M059J (cell line): ENCODE data around the gene FRMD4A. TPM values are rescaled to one million over a fixed set of nuclear protein-coding genes. Genes with fewer than 3 reads are reported as not detected.

Source experiments
- DNase-seq: peaks from one replicate; pipeline ENCODE4 v3.0.0-alpha.2; 2012; ENCODE audit warnings: low read depth
- total RNA-seq: library from RNA; depleted of rRNA; stranded (reverse); fragments of >200 nt; shearing (Covaris generic); gene quantifications from 2 replicates; pipeline ENCODE4 v1.2.3, GENCODE V29; 2014

FRMD4A gene
- total RNA-seq, 1 experiment from 2014 or later = 10.8 TPM

- DNase-seq = no peak
Observed at GRCh38 chr10:14191407-14191806, 139.3 kb downstream of the FRMD4A start.

- DNase-seq = no peak
Observed at GRCh38 chr10:14190702-14191101, 140.0 kb downstream of the FRMD4A start.

- peak; percentile 52 for DNase-seq
Observed at GRCh38 chr10:14186245-14186644, 144.5 kb downstream of the FRMD4A start.

- peak; percentile 95 for DNase-seq
Observed at GRCh38 chr10:14185316-14186045, 145.2 kb downstream of the FRMD4A start.

DNA sequence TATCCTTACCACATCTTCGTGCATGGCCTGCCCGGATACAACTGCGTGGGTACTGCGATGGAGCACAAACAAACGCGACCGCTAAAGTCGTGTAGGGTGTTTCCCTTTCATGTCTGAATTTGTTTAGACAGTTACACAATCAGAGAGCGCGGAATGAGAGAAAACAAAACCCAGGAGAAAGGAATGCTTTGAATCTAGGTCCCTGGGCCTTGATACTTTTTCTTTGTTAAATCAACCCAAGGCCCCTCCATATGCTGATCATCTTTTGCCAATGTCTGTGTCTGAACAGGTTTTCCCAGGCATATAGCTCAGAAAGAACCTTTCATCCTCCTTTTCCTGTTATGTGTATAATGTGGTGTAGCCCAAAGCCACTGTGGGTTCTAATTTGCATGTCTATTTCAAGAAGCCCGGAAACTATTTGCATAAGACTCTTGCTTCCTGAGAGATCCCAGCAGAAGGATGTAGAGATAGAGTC is 145.8 kb downstream of the FRMD4A start:
- peak; percentile 61 for DNase-seq

DNA sequence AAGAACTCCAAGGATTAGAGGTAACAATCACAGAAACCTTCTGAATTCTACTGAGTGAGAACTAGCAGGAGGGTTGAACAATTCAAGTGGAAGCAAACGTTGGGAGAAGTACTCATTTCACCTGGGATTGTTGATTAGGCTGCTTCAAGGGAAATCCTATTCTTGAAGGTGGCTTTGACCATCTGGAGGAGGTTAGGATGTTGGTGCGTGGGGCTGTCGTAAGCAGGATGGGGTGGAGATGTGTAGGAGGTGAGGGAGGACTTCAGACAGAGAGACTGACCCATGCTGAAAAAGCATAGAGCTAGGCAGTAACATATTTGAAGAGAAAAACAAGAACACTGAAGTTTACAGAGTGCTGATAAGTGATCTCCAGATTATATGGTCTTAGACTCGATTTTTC is 147.9 kb downstream of the FRMD4A start:
- DNase-seq = no peak

DNA sequence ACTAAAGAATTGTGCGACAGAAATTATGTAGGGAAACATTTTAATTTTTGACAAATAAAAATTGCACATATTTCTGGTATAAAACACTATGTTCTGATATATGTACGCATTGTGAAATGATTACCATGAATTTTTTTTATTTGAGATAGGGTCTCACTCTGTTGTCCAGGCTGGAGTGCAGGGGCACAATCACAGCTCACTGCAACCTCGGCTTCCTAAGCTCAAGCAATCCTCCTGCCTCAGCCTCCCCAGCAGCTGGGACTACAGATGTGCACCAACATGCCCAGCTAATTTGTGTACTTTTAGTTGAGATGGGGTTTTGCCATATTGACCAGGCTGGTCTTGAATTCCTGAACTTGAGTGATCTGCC is 149.2 kb downstream of the FRMD4A start:
- no peak for DNase-seq

GRCh38 chr10:14180911-14181566 is 149.7 kb downstream of the FRMD4A start:
- no peak for DNase-seq

DNA sequence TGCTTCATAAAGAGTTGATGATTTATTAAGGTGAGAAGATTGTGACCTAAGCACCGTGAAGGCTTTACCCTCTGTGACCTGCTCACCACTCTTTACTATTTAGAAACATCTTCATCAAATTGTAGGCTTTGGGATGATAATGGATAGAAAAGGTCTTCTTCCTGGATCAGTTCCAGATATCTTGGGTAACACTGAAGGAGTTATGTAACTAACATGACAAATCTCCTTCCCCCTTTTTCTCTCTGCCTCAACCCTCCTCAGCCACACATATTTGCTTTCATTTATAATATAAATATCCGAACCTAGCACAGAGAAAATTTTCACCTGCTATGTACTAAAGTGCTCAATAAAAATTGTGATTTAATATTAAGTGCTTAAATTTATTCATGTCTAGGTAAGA is 151.5 kb downstream of the FRMD4A start:
- DNase-seq = no peak

- DNase-seq = peak; percentile 32
Observed at GRCh38 chr10:14173706-14174594, 156.8 kb downstream of the FRMD4A start.

- DNase-seq = peak; percentile 40
Observed at GRCh38 chr10:14173391-14173705, 157.4 kb downstream of the FRMD4A start.

GRCh38 chr10:14172336-14172950 is 158.3 kb downstream of the FRMD4A start:
- peak; percentile 23 for DNase-seq

- no peak for DNase-seq
Observed at GRCh38 chr10:14171336-14171735, 159.4 kb downstream of the FRMD4A start.

- DNase-seq = peak; percentile 38
Observed at GRCh38 chr10:14163377-14164086, 167.2 kb downstream of the FRMD4A start.

DNA sequence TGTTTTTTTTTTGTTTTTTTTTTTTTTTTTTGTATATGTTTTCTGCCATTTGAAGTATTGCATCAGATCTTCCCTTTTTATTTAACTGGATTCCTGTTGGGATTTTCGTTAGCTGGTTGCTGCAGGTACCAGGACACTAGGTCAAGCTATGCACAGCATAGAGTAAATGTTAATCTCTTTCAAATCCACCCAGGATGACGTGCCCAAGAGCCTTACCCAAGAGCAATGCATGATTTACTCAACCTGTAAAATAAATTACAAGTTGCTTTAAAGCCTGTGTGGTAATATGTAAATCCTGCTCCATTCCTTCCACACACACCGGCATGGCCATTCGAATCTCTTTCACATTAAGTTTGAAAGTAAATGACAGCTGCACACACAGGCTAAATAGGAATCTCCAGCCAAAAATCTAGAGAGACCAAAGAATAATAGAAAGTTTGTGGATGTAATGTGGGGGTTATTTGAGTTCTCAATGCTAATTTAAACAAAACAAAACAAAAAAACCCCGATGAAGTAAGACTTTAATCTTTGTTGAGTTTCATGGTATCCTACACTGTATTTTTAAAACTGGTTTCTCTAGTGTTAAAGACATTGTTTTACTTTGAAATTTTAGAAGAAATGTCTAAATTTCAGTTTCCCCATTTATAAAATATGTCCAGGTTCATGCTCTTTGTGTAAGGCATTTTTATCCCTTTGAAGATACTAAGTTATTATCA is 167.9 kb downstream of the FRMD4A start:
- no peak for DNase-seq

DNA sequence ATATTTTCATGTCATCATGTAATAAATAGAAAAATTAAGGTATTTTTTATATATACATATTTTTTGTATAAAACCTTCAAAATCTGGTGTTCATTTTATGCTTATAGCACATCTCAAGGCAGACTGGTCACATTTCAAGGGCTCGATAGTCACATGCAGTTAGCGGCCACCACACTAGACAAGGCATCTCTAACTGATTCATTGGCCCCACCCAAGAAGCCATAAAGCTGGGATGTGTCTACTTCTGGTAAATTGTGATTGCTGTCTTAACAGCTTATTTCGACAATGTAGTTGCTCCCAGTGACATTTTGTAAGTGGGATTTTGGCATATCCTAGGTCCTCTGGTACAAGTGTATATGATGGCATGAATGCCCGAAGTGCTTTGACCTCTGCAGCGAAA is 168.7 kb downstream of the FRMD4A start:
- DNase-seq = no peak

- no peak for DNase-seq
Observed at GRCh38 chr10:14160299-14160698, 170.4 kb downstream of the FRMD4A start.

GRCh38 chr10:14158575-14158974 is 172.1 kb downstream of the FRMD4A start:
- DNase-seq = no peak

DNA sequence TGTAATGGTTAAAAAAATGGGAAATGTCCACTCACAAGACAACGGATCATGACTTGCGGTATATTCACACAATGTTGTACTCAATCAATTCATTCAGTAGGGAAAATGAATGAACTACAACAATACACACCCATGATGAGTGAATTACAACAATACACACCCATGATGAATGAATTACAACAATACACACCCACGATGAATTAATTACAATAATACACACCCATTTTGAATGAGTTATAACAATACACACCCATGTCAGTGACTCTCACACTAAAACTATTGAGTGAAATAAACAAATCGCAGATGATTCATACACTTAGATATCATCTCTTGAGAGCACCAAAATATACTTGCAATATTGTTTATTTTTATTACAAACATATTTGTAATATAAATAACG is 174.6 kb downstream of the FRMD4A start:
- DNase-seq = no peak

- DNase-seq = no peak
Observed at GRCh38 chr10:14153570-14154055, 177.1 kb downstream of the FRMD4A start.

DNA sequence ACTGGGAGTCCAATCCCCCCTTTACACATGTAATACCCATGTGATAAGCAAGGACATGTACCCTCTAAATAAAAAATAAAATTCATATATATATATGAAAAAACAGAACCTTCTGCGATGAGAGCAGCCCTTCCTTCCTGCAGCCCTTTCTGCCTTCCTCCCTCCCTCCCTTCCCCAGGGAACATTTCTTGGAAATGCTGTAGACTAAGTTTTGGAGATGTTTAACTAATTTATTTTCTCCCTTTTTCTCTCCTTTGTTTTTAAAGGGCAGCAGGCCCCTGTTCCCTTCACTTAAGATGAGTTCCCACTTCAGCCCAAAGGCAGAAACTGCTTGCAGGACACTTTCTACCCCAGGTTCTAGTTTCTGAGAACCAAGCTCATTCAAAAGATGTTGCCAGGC is 179.2 kb downstream of the FRMD4A start:
- no peak for DNase-seq
